Measurements from ENCODE around the gene MN1.

MN1 gene

GRCh38 chr22:27717094-27717493, 84.5 kb downstream of the MN1 start:
- no peak overlapping the region for H3K4me3 ChIP-seq (ENCODE audit: insufficient read depth, low read length, poor library complexity, severe bottlenecking)
- no peaks in the 10 kb centered on the region for H3K79me2 ChIP-seq (ENCODE audit: insufficient read depth, low read length)
- no peaks in the 10 kb centered on the region for H3F3A ChIP-seq (ENCODE audit: insufficient read depth)
- H4K20me1 ChIP-seq (ENCODE audit: low read depth, low read length): no peaks in the 10 kb centered on the region
- H2AFZ ChIP-seq (ENCODE audit: low read depth, low read length, severe bottlenecking): no peak overlapping the region
- H3K9ac ChIP-seq (ENCODE audit: low read length): no peak overlapping the region
- no peak overlapping the region for H3K27ac ChIP-seq (ENCODE audit: low read depth, low read length)
- no peaks in the 10 kb centered on the region for H3K9me2 ChIP-seq (replicated peaks; ENCODE audit: insufficient read depth, low read length)
- no peaks in the 10 kb centered on the region for H3K36me3 ChIP-seq (ENCODE audit: low read length)
- H3K27me3 ChIP-seq (ENCODE audit: low read length): no peaks in the 10 kb centered on the region
- no peaks in the 10 kb centered on the region for H3K9me3 ChIP-seq (ENCODE audit: insufficient read depth, low read length)
- H3K4me2 ChIP-seq (ENCODE audit: low read depth, low read length, poor library complexity, severe bottlenecking): no peak overlapping the region
- TF ChIP-seq EZH2phosphoT487 (conservative IDR thresholded peaks at IDR 0.05; ENCODE audit: low read length): no peak
- TF ChIP-seq, protein P1, sequence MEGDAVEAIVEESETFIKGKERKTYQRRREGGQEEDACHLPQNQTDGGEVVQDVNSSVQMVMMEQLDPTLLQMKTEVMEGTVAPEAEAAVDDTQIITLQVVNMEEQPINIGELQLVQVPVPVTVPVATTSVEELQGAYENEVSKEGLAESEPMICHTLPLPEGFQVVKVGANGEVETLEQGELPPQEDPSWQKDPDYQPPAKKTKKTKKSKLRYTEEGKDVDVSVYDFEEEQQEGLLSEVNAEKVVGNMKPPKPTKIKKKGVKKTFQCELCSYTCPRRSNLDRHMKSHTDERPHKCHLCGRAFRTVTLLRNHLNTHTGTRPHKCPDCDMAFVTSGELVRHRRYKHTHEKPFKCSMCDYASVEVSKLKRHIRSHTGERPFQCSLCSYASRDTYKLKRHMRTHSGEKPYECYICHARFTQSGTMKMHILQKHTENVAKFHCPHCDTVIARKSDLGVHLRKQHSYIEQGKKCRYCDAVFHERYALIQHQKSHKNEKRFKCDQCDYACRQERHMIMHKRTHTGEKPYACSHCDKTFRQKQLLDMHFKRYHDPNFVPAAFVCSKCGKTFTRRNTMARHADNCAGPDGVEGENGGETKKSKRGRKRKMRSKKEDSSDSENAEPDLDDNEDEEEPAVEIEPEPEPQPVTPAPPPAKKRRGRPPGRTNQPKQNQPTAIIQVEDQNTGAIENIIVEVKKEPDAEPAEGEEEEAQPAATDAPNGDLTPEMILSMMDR (IDR thresholded peaks at IDR 0.05; ENCODE audit: insufficient read depth, low read length, poor library complexity, severe bottlenecking): no peak

DNA sequence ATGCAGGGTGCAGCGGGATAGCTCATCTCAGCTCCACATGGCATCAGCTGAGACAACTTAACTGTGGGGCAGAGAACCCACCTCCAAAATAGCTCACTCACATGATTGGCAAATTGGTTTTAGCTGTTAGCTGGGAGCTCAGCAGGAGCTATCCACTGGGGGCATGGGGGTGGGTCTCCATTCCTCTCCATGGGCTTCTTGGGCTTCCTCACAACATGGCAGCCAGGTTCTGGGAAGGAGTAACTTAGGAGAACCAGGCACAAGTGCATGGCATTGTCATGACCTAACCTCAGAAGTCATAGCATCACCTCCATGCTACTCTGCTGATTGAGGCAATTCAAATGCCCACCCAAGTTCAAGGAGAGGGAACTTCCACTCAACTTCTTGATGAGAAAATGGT, 85.5 kb downstream of the MN1 start:
- Histone ChIP-seq H3K79me2 (ENCODE audit: insufficient read depth, low read length) (no peaks in the 10 kb centered on the region), H3K4me3 (ENCODE audit: insufficient read depth, low read length, poor library complexity, severe bottlenecking) (no peak overlapping the region), H3F3A (ENCODE audit: insufficient read depth) (no peaks in the 10 kb centered on the region), H3K4me2 (ENCODE audit: low read depth, low read length, poor library complexity, severe bottlenecking) (no peak overlapping the region), H3K9ac (ENCODE audit: low read length) (no peak overlapping the region), H3K27me3 (ENCODE audit: low read length) (no peaks in the 10 kb centered on the region), H3K27ac (ENCODE audit: low read depth, low read length) (no peak overlapping the region), H3K9me2 (replicated peaks; ENCODE audit: insufficient read depth, low read length) (no peaks in the 10 kb centered on the region), H2AFZ (ENCODE audit: low read depth, low read length, severe bottlenecking) (no peak overlapping the region), H4K20me1 (ENCODE audit: low read depth, low read length) (no peaks in the 10 kb centered on the region), H3K9me3 (ENCODE audit: insufficient read depth, low read length) (no peaks in the 10 kb centered on the region), H3K36me3 (ENCODE audit: low read length) (no peaks in the 10 kb centered on the region)
- TF ChIP-seq, protein P1 (IDR thresholded peaks at IDR 0.05; ENCODE audit: insufficient read depth, low read length, poor library complexity, severe bottlenecking): no peak

DNA sequence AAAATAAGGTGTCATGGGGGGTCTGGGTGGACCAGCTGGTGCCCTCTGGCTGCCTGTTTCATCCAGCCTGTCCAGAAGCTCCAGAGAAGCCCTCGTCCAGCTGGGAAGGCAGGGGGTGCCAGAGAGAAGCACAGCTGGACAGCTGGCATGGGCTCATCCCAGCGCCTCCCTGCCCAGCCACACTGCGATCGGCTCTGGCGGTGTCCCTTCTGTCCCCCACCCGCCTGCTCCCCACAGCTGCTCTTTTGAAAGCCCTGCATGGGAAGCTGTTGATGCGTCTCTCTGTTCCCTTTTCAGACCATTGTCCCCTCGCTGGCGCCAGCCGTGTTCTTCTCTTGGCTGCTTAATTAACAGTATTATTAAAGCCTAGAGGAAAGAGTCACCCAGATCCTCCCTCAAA, 86.5 kb downstream of the MN1 start:
- Histone ChIP-seq H3K4me2 (ENCODE audit: low read depth, low read length, poor library complexity, severe bottlenecking) (no peak overlapping the region), H3K9me2 (replicated peaks; ENCODE audit: insufficient read depth, low read length) (no peaks in the 10 kb centered on the region), H2AFZ (ENCODE audit: low read depth, low read length, severe bottlenecking) (no peak overlapping the region), H3K36me3 (ENCODE audit: low read length) (no peaks in the 10 kb centered on the region), H4K20me1 (ENCODE audit: low read depth, low read length) (no peaks in the 10 kb centered on the region), H3K27me3 (ENCODE audit: low read length) (no peaks in the 10 kb centered on the region), H3K9ac (ENCODE audit: low read length) (no peak overlapping the region), H3K4me3 (ENCODE audit: insufficient read depth, low read length, poor library complexity, severe bottlenecking) (no peak overlapping the region), H3K9me3 (ENCODE audit: insufficient read depth, low read length) (no peaks in the 10 kb centered on the region), H3K27ac (ENCODE audit: low read depth, low read length) (no peak overlapping the region), H3F3A (ENCODE audit: insufficient read depth) (no peaks in the 10 kb centered on the region), H3K79me2 (ENCODE audit: insufficient read depth, low read length) (no peaks in the 10 kb centered on the region)
- TF ChIP-seq EZH2phosphoT487 (conservative IDR thresholded peaks at IDR 0.05; ENCODE audit: low read length): no peak
- TF ChIP-seq, protein P1 (IDR thresholded peaks at IDR 0.05; ENCODE audit: insufficient read depth, low read length, poor library complexity, severe bottlenecking): no peak

DNA sequence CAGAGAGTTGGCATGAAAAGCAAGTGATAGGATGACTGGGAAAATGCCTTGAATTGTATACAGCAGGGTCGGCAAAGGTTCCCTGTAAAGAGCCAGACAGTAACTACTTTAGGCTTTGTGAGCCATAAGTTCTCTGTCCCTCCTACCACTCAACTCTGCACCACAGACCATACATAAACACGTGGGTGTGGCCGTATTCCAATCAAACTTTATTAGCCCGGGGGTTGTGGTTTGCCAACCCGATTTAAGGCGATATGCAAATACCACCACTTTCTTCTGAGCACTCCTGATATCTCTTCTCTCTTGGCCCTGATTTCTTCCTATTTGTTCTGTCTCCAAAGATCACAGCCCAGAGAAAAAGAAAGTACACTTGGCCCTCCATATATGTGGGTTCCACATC, 87.5 kb downstream of the MN1 start:
- no peaks in the 10 kb centered on the region for H3K9me3 ChIP-seq (ENCODE audit: insufficient read depth, low read length)
- no peak overlapping the region for H3K9ac ChIP-seq (ENCODE audit: low read length)
- H3K27ac ChIP-seq (ENCODE audit: low read depth, low read length): no peak overlapping the region
- H2AFZ ChIP-seq (ENCODE audit: low read depth, low read length, severe bottlenecking): no peak overlapping the region
- no peaks in the 10 kb centered on the region for H3K79me2 ChIP-seq (ENCODE audit: insufficient read depth, low read length)
- no peak for TF ChIP-seq EZH2phosphoT487 (conservative IDR thresholded peaks at IDR 0.05; ENCODE audit: low read length)
- TF ChIP-seq, protein P1 (IDR thresholded peaks at IDR 0.05; ENCODE audit: insufficient read depth, low read length, poor library complexity, severe bottlenecking): no peak
- no peak overlapping the region for H3K4me3 ChIP-seq (ENCODE audit: insufficient read depth, low read length, poor library complexity, severe bottlenecking)
- H4K20me1 ChIP-seq (ENCODE audit: low read depth, low read length): no peaks in the 10 kb centered on the region
- no peaks in the 10 kb centered on the region for H3K9me2 ChIP-seq (replicated peaks; ENCODE audit: insufficient read depth, low read length)
- no peaks in the 10 kb centered on the region for H3K27me3 ChIP-seq (ENCODE audit: low read length)
- H3F3A ChIP-seq (ENCODE audit: insufficient read depth): no peaks in the 10 kb centered on the region
- no peaks in the 10 kb centered on the region for H3K36me3 ChIP-seq (ENCODE audit: low read length)
- no peak overlapping the region for H3K4me2 ChIP-seq (ENCODE audit: low read depth, low read length, poor library complexity, severe bottlenecking)

Data from SU-DHL-6 (cell line).